Right atrium auricular region (tissue), 2 donors: ENCODE results near the gene DZIP1. TPM values are rescaled to one million over a fixed set of nuclear protein-coding genes. Genes with fewer than 3 reads are reported as not detected.
"Not testable (repeated sequence)": the region's sequence is repeated elsewhere in the genome, so short reads cannot be mapped to it uniquely, and the experiment has no call there.

Experiments used
- DNase-seq: peaks from one replicate; pipeline ENCODE4 v3.0.0-alpha.2; 2019; ENCODE audit warnings: low spot score
- H3K27ac ChIP-seq, 2 donors: fragments of 200-600 bp; sonication (generic); 1 replicate in 1 of 2; 2 replicates in 1 of 2; pipeline ENCODE4 v1.5.1; 2016 to 2019
- H3K27me3 ChIP-seq, 2 donors: fragments of 200-600 bp; sonication (generic); one replicate each; pipeline versions ENCODE4 v1.5.1 to v1.6.0; 2017 to 2019
- H3K36me3 ChIP-seq: fragments of 200-600 bp; sonication (generic); one replicate; pipeline ENCODE4 v1.5.1; 2016
- H3K4me1 ChIP-seq, 2 donors: fragments of 200-600 bp; sonication (generic); one replicate each; pipeline versions ENCODE4 v1.5.1 to v1.6.0; 2017 to 2019
- H3K4me3 ChIP-seq, 2 donors: fragments of 200-600 bp; sonication (generic); 1 replicate in 1 of 2; 2 replicates in 1 of 2; pipeline ENCODE4 v1.5.1; 2017 to 2019; ENCODE audit warnings: mild to moderate bottlenecking in 1 of 2, moderate library complexity in 1 of 2
- H3K9me3 ChIP-seq, 2 donors: fragments of 200-600 bp; sonication (generic); one replicate each; pipeline ENCODE4 v1.5.1; 2019
- CTCF ChIP-seq, 2 donors: fragments of 200-600 bp; sonication (generic); IDR thresholded peaks; one replicate each; pipeline ENCODE4 v1.5.1; 2019; ENCODE audit warnings: antibody characterized with exemption in 2 of 2
- total RNA-seq, 2 donors: library from RNA; depleted of rRNA; stranded (reverse); fragments of >200 nt; gene quantifications; one replicate each; pipeline ENCODE4 v1.1.0, GENCODE V29; 2016

The DZIP1 gene
- total RNA-seq, 2 donors from 2014 or later: 3.9 to 4.9 TPM

DNA sequence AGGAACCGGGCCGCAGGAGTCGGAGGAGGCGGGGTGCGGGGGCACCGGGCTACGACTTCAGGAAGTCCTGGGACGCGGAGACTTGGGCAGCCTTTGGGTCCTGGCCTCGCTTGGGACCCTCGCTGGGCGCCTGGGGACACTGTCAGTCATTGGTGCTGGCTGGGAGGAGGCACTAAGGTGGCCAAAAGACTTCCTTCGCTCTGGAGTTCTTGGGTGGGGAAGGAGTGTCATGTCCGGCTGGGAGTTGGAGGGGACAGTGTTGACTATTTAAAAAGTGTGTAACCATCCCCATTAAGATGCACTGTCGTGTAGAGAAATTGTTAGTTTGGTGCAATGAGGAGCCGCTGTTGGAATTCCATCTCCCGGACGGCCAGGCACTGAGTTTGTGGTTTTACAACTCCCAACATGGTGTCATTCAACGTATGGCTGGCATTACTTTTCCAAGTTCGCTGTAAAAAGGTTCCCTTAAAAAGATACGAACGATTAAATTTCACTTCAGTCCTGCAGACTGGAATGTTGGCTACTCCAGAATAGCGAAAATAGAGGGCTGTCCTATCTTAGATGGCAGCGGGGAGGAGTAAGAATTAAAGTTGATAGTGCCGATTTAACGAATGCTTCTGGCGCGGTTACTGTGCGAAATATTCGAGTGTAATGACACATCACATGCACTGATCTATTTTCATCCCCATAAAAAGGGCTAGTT lies 33.2 kb upstream of the DZIP1 start:
- Histone ChIP-seq H3K9me3 (peaks cover 0 to 2% of the 10 kb centered on the region in 2 donors), H3K36me3 (no peaks in the 10 kb centered on the region), H3K27me3 (no peaks in the 10 kb centered on the region), H3K27ac (peak overlapping the region; percentile 95 to 97), H3K4me3 (peak overlapping the region; percentile 86 to 91), H3K4me1 (peaks cover 0 to 30% of the 10 kb centered on the region in 2 donors)
- no peak for TF ChIP-seq CTCF (IDR thresholded peaks at IDR 0.05)
- DNase-seq: peak; percentile 74

DNA sequence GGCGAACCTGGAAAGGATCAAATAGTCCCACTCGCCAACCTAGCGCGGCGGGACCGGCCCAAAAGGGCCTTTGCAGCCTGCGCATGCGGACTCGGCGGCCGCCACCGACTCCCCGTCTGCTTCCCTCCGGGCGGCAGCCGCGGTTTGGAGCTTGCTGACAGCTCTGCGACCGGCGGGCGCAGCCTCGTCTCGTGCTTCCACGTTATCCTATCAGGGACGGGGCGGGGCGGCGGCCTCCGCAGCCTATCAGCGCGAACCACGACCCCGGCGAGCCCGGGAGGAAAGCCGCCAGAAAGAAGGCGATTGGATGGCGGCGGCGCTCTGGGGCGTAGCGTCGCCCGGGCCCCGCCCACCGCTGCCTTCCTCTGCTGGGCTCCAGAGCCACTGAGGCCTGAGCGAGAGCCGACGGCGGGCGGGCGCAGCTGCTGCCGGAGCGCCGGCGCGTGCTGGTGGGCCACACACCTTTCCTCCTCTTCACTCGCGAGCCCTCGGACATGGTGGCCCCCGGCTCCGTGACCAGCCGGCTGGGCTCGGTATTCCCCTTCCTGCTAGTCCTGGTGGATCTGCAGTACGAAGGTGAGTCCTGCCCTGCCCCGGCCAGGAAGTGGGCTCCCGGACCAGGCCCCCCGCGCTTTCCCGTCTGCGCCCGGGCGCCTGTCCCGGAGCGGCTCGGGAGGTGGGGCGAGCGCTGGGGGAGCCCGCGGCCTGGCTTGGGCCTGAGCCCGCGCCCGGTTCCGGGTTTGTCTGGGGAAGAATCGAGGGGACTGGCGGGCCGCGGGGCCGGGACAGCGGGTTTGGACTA lies 32.5 kb upstream of the DZIP1 start, which contains the start of gene DNAJC3:
TSS of gene DNAJC3 (plus strand) at position 378 of the 802 bp plus-strand sequence. CDS start at position 495, 117 bp downstream.
- DNase-seq: peak; percentile 99
- H3K4me1 ChIP-seq: peaks cover 0 to 30% of the 10 kb centered on the region in 2 donors
- H3K27me3 ChIP-seq: no peaks in the 10 kb centered on the region
- no peak for TF ChIP-seq CTCF (IDR thresholded peaks at IDR 0.05)
- no peaks in the 10 kb centered on the region for H3K36me3 ChIP-seq
- peaks cover 0 to 9% of the 10 kb centered on the region in 2 donors for H3K9me3 ChIP-seq
- peak within 1 kb of the TSS; percentile 86 to 91 for H3K4me3 ChIP-seq
- peak within 1 kb of the TSS; percentile 95 to 97 for H3K27ac ChIP-seq

DNA sequence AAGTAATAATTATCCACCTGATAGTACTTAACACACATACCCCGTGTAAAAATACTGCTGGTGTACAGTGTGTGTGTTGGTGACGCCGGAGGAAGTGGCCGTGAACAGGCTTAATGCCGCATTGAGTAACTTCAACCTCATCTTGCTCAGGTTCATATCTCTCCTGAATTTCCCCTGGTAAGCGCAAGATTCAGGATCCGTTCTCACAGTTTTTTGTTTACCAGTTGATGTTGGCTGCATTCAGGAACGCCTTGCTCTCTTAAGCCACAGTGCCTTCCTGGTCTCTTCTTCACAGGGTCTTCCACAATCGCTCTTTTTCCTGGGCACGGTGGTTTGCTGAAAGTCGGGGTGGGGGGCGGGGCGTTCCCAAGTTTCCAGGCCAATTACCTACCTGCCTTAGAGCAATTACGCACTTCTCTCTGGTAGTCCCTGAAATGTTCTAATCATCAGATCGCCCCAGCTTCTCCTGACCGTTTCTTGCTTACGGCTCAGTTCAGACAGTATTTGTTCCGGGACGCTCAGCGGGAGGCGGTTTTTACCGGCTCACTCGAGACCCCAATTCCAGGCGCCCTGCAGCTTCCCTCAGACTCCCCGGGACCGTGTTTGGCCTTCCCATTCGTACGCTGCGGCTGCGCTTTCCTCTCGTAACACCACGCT lies 31.7 kb upstream of the DZIP1 start:
- no peak for TF ChIP-seq CTCF (IDR thresholded peaks at IDR 0.05)
- peaks cover 0 to 16% of the 10 kb centered on the region in 2 donors for H3K9me3 ChIP-seq
- no peak for DNase-seq
- H3K36me3 ChIP-seq: no peaks in the 10 kb centered on the region
- no peaks in the 10 kb centered on the region for H3K27me3 ChIP-seq
- H3K4me3 ChIP-seq: peak overlapping the region; percentile 86 to 91
- H3K27ac ChIP-seq: peak overlapping the region; percentile 95 to 97
- peaks cover 0 to 28% of the 10 kb centered on the region in 2 donors for H3K4me1 ChIP-seq

DNA sequence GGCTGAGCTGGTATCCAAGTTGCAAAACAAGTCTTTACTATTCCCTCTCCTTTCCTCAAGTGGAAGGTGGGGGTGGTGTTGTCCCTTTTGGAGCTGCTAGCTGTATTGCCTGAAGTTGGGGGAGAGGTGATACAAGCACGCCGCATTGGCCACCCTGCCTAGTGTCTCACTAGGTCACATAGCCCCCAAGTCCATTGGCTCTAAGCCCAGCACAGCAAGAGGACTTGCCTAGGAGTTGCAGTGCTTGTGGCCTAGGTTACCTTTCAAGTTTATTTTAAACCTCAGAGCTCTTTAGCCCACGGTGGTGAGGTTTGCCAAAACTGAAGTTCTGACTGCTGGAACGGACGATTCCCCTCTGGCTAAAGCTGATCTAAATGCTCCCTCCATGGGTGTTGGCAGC lies 27.1 kb upstream of the DZIP1 start:
- DNase-seq: no peak
- Histone ChIP-seq H3K36me3 (no peaks in the 10 kb centered on the region), H3K4me3 (no peak overlapping the region), H3K4me1 (peaks cover 0 to 11% of the 10 kb centered on the region in 2 donors), H3K27me3 (no peaks in the 10 kb centered on the region), H3K9me3 (peaks cover 0 to 60% of the 10 kb centered on the region in 2 donors), H3K27ac (no peak overlapping the region)
- no peak for TF ChIP-seq CTCF (IDR thresholded peaks at IDR 0.05)

DNA sequence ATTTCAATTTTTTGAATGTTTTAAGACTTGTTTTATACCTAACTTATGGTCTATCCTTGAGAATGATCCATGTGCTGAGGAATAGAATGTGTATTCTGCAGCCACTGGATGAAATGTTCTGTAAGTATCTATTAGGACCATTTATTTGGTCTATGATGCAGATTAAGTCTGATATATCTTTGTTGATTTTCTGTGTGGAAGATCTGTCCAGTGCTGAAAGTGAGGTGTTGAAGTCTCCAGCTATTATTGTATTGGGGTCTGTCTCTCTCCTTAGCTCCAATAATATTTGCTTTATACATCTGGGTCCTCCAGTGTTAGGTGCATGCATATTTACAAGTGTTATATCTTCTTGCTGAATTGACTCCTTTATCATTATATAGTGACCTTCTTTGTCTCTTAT lies 22.7 kb upstream of the DZIP1 start:
- not testable (repeated sequence) for H3K36me3 ChIP-seq, H3K4me3 ChIP-seq, H3K4me1 ChIP-seq, H3K27ac ChIP-seq, H3K27me3 ChIP-seq, DNase-seq
- H3K9me3 ChIP-seq: peaks cover 4 to 80% of the 10 kb centered on the region in 2 donors
